OCI-LY1 (cell line): Measurements from ENCODE around the gene LIPF.

Experiments used
- EZH2 ChIP-seq: fragments of 200-600 bp; sonication (generic), shearing (Covaris generic); IDR thresholded peaks from 2 replicates; pipeline ENCODE4 v1.8.0; 2017; ENCODE audit warnings: borderline replicate concordance, mixed run types, mild to moderate bottlenecking, antibody characterized with exemption, low read length, moderate library complexity, mixed read lengths
- TF ChIP-seq, protein P1 (sequence below): fragments of 200-600 bp; sonication (generic), shearing (Covaris generic); IDR thresholded peaks from 2 replicates; pipeline ENCODE4 v1.5.1; 2017; ENCODE audit warnings: mild to moderate bottlenecking, antibody characterized with exemption, low read length, moderate library complexity, mixed read lengths

- TF ChIP-seq, protein P1, sequence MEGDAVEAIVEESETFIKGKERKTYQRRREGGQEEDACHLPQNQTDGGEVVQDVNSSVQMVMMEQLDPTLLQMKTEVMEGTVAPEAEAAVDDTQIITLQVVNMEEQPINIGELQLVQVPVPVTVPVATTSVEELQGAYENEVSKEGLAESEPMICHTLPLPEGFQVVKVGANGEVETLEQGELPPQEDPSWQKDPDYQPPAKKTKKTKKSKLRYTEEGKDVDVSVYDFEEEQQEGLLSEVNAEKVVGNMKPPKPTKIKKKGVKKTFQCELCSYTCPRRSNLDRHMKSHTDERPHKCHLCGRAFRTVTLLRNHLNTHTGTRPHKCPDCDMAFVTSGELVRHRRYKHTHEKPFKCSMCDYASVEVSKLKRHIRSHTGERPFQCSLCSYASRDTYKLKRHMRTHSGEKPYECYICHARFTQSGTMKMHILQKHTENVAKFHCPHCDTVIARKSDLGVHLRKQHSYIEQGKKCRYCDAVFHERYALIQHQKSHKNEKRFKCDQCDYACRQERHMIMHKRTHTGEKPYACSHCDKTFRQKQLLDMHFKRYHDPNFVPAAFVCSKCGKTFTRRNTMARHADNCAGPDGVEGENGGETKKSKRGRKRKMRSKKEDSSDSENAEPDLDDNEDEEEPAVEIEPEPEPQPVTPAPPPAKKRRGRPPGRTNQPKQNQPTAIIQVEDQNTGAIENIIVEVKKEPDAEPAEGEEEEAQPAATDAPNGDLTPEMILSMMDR = no peak
- no peak for TF ChIP-seq EZH2
These were observed 13.1 kb upstream of the LIPF start for GRCh38 chr10:88651101-88651551.
